ENCODE results near the gene PSME3IP1. TPM values are rescaled to one million over a fixed set of nuclear protein-coding genes. Genes with fewer than 3 reads are reported as not detected.
A peak's percentile ranks its signal among the peaks of the same experiment; 100 is the strongest.

Gene PSME3IP1
- total and polyA plus RNA-seq, 9 of the 15 experiments (the other 6 are each of a cell fraction or from before 2014, with no cell fraction given): 63.8 to 187 (median 142) TPM

GRCh38 chr16:57192720-57193486, 7.1 kb upstream of the PSME3IP1 start:
- no peak for TF ChIP-seq KDM1A (IDR thresholded peaks at IDR 0.05)
- TF ChIP-seq CEBPB (tag; IDR thresholded peaks at IDR 0.05): peak; percentile 24; the same call in 1 of the 2 replicates
- H3K79me2 ChIP-seq (ENCODE audit: control insufficient read depth, insufficient read depth, low read length): peaks cover 85% of the 10 kb centered on the region
- DNase-seq (ENCODE audit: extremely low read depth in 1 of 4, low spot score in 3 of 4) (no peak), ATAC-seq (no peak), FAIRE-seq (no peak)
- H3K9ac ChIP-seq (ENCODE audit: insufficient read depth in 1 of 2, low read depth in 2 of 2, low read length in 2 of 2): no peak overlapping the region
- 67% methylated on average over 7 of the region's 7 CpGs for WGBS (ENCODE audit: insufficient coverage, low coverage, missing lambda C conversion rate)
- H3K27ac ChIP-seq (ENCODE audit: extremely low read depth, low read depth, low read length): no peak overlapping the region
- H3K27me3 ChIP-seq (ENCODE audit: control insufficient read depth in 2 of 2, insufficient read depth in 2 of 2, low read length in 2 of 2): no peaks in the 10 kb centered on the region
- peaks cover 0 to 5% of the 10 kb centered on the region in 2 experiments; a peak in 4 of 5 replicates for H3K4me1 ChIP-seq (replicated peaks in 1 of 2; ENCODE audit: control insufficient read depth in 2 of 2, insufficient read depth in 2 of 2, low read length in 2 of 2)
- intact Hi-C loops (cut with micrococcal nuclease) (no loop called here), in situ Hi-C loops (cut with MboI) (no loop called here)
- peaks cover 9% of the 10 kb centered on the region; the same call in 1 of the 3 replicates for H3K36me3 ChIP-seq (ENCODE audit: control insufficient read depth, insufficient read depth, low read length)
- H3K9me1 ChIP-seq (ENCODE audit: control insufficient read depth, insufficient read depth, low read length): no peaks in the 10 kb centered on the region
- H3K9me3 ChIP-seq (replicated peaks; ENCODE audit: control insufficient read depth, insufficient read depth, low read depth, low read length): no peaks in the 10 kb centered on the region
- ChIA-PET CTCF (ENCODE audit: low intra/inter-chr PET ratio) (interaction anchor here (0.5 kb wide), 1 partner anchor 13 kb away, joined by 3 read pairs; no protein-coding TSS in a partner anchor), POLR2A (interaction anchor here (0.6 to 1.2 kb wide), 3 partner anchors 13 to 569 kb away, joined by 3 to 4 read pairs (median 4); no protein-coding TSS in a partner anchor)
- no TSS peak for BruUV-seq (replicated peaks)
- H4K20me1 ChIP-seq (replicated peaks; ENCODE audit: control insufficient read depth, insufficient read depth, low read length): no peaks in the 10 kb centered on the region
- H3K4me3 ChIP-seq: no peak overlapping the region
- H3K4me2 ChIP-seq (ENCODE audit: insufficient read depth, low read length): no peak overlapping the region
- H2AFZ ChIP-seq (ENCODE audit: low read depth, low read length): no peak overlapping the region

- Histone ChIP-seq H3K9me1 (ENCODE audit: control insufficient read depth, insufficient read depth, low read length) (no peaks in the 10 kb centered on the region), H3K9me3 (replicated peaks; ENCODE audit: control insufficient read depth, insufficient read depth, low read depth, low read length) (no peaks in the 10 kb centered on the region), H3K9ac (ENCODE audit: insufficient read depth in 1 of 2, low read depth in 2 of 2, low read length in 2 of 2) (no peak overlapping the region), H3K36me3 (ENCODE audit: control insufficient read depth, insufficient read depth, low read length) (peaks cover 9% of the 10 kb centered on the region; the same call in 1 of the 3 replicates), H3K4me3 (no peak overlapping the region), H4K20me1 (replicated peaks; ENCODE audit: control insufficient read depth, insufficient read depth, low read length) (no peaks in the 10 kb centered on the region), H3K27me3 (ENCODE audit: control insufficient read depth in 2 of 2, insufficient read depth in 2 of 2, low read length in 2 of 2) (no peaks in the 10 kb centered on the region), H3K27ac (ENCODE audit: extremely low read depth, low read depth, low read length) (no peak overlapping the region), H3K4me1 (replicated peaks in 1 of 2; ENCODE audit: control insufficient read depth in 2 of 2, insufficient read depth in 2 of 2, low read length in 2 of 2) (peaks cover 2 to 5% of the 10 kb centered on the region in 2 experiments; a peak in 4 of 5 replicates), H3K4me2 (ENCODE audit: insufficient read depth, low read length) (no peak overlapping the region), H3K79me2 (ENCODE audit: control insufficient read depth, insufficient read depth, low read length) (peaks cover 87% of the 10 kb centered on the region), H2AFZ (ENCODE audit: low read depth, low read length) (no peak overlapping the region)
- DNase-seq (ENCODE audit: extremely low read depth in 1 of 4, low spot score in 3 of 4) (no peak), FAIRE-seq (no peak), ATAC-seq (no peak)
- WGBS (ENCODE audit: insufficient coverage, low coverage, missing lambda C conversion rate): 79% methylated on average over 3 of the region's 3 CpGs
- TF ChIP-seq ZNF175 (CRISPR knock-in tag; IDR thresholded peaks at IDR 0.05; ENCODE audit: low read depth): no peak
- no peak for TF ChIP-seq ZNF707 (CRISPR knock-in tag; conservative IDR thresholded peaks at IDR 0.05)
- no peak for TF ChIP-seq FOSL1 (tag; conservative IDR thresholded peaks at IDR 0.05)
- ChIA-PET CTCF (ENCODE audit: low intra/inter-chr PET ratio) (interaction anchor here (0.5 kb wide), 1 partner anchor 14 kb away, joined by 3 read pairs; no protein-coding TSS in a partner anchor), POLR2A (no interaction called here)
- intact Hi-C loops (cut with micrococcal nuclease) (no loop called here), in situ Hi-C loops (cut with MboI) (no loop called here)
- no TSS peak for BruUV-seq (replicated peaks)
These were observed 6.3 kb upstream of the PSME3IP1 start for GRCh38 chr16:57192146-57192545.

All from K562 (cell line).